Esophagus squamous epithelium (tissue), 5 donors: ENCODE results near the gene DGUOK. TPM values are rescaled to one million over a fixed set of nuclear protein-coding genes. Genes with fewer than 3 reads are reported as not detected.
"Not testable (repeated sequence)": the region's sequence is repeated elsewhere in the genome, so short reads cannot be mapped to it uniquely, and the experiment has no call there.

Experiments used
- DNase-seq: peaks from one replicate; lab custom pipeline; 2025; lab: John Stamatoyannopoulos, UW
- H3K27ac ChIP-seq, 4 donors: fragments of 200-600 bp; sonication (generic); one replicate each; pipeline ENCODE4 v1.5.1; 2016 to 2019; ENCODE audit warnings: mild to moderate bottlenecking in 1 of 4
- H3K27me3 ChIP-seq, 4 donors: fragments of 200-600 bp; sonication (generic); 1 replicate in 3 of 4; 2 replicates in 1 of 4; pipeline versions ENCODE4 v1.5.1 to v1.6.0; 2017 to 2021; ENCODE audit warnings: antibody characterized with exemption in 1 of 4
- H3K36me3 ChIP-seq, 3 donors: fragments of 200-600 bp; sonication (generic); one replicate each; pipeline ENCODE4 v1.5.1; 2016 to 2019
- H3K4me1 ChIP-seq, 3 donors: fragments of 200-600 bp; sonication (generic); one replicate each; pipeline ENCODE4 v1.5.1; 2017 to 2019
- H3K4me3 ChIP-seq, 4 donors: fragments of 200-600 bp; sonication (generic); 1 replicate in 3 of 4; 2 replicates in 1 of 4; pipeline ENCODE4 v1.5.1; 2016 to 2019; ENCODE audit warnings: mild to moderate bottlenecking in 2 of 4, moderate library complexity in 1 of 4
- H3K9me3 ChIP-seq, 3 donors: fragments of 200-600 bp; sonication (generic); one replicate each; pipeline ENCODE4 v1.5.1; 2016 to 2019
- CTCF ChIP-seq, 6 experiments: fragments of 450-650 bp in 4 of 6; fragments of 200-600 bp in 2 of 6; sonication (generic) in 2 of 6; IDR thresholded peaks; one replicate each; pipeline ENCODE4 v1.5.1; 2016 to 2019; ENCODE audit warnings: antibody characterized with exemption in 6 of 6, mild to moderate bottlenecking in 4 of 6, moderate library complexity in 4 of 6
- POLR2A ChIP-seq, 4 donors: fragments of 450-650 bp; IDR thresholded peaks; one replicate each; pipeline ENCODE4 v1.6.1; 2017; ENCODE audit warnings: antibody characterized with exemption in 4 of 4, mild to moderate bottlenecking in 4 of 4, moderate library complexity in 3 of 4
- WGBS, 2 donors: methylation state at CpG; one replicate each; pipeline ENCODE4 v1.1.5; 2018; 5-methylcytosine and 5-hydroxymethylcytosine counted together
- intact Hi-C: fragments of 100-400 bp; cut with DNase I; formaldehyde crosslinking; loops from one replicate; pipeline ENCODE4 v1.15.0; 2022
- total RNA-seq, 4 donors: library from RNA; depleted of rRNA; stranded (reverse); fragments of >200 nt; gene quantifications; one replicate each; pipeline ENCODE4 v1.1.0, GENCODE V29; 2016
- donor health status: DM: yes; HTN: yes; CAD: no.

DGUOK gene
- total RNA-seq, 4 donors from 2014 or later: 23.5 to 53.4 (median 40.2) TPM

- Histone ChIP-seq H3K4me1 (peaks cover 19 to 79% (median 32%) of the 10 kb centered on the region in 3 donors), H3K27ac (peak overlapping the region in 2 of 4 donors; percentile 82 to 88), H3K27me3 (no peaks in the 10 kb centered on the region), H3K4me3 (no peak overlapping the region), H3K36me3 (peaks cover 0 to 24% (median 0%) of the 10 kb centered on the region in 3 donors), H3K9me3 (no peaks in the 10 kb centered on the region)
- TF ChIP-seq POLR2A (IDR thresholded peaks at IDR 0.05) (no peak), CTCF (IDR thresholded peaks at IDR 0.05) (no peak)
- intact Hi-C loops: no loop called here
- no peak for DNase-seq
Measured at GRCh38 chr2:73937899-73938298, 11.2 kb downstream of the DGUOK start.

- WGBS, 2 donors: 58 to 72% methylated on average over 3 to 5 of the region's 5 CpGs
- intact Hi-C loops: no loop called here
- H3K27ac ChIP-seq: peak overlapping the region; percentile 34 to 88 (median 78)
- H3K9me3 ChIP-seq: no peaks in the 10 kb centered on the region
- DNase-seq: no peak
- peaks cover 0 to 25% (median 0%) of the 10 kb centered on the region in 3 donors for H3K36me3 ChIP-seq
- no peaks in the 10 kb centered on the region for H3K27me3 ChIP-seq
- peaks cover 19 to 71% (median 32%) of the 10 kb centered on the region in 3 donors for H3K4me1 ChIP-seq
- no peak overlapping the region for H3K4me3 ChIP-seq
- no peak for TF ChIP-seq POLR2A (IDR thresholded peaks at IDR 0.05)
- no peak for TF ChIP-seq CTCF (IDR thresholded peaks at IDR 0.05)
Measured at GRCh38 chr2:73938718-73939352, 12.2 kb downstream of the DGUOK start.

GRCh38 chr2:73939419-73939818 lies 12.7 kb downstream of the DGUOK start:
- H3K4me1 ChIP-seq: peaks cover 19 to 71% (median 32%) of the 10 kb centered on the region in 3 donors
- peak overlapping the region; percentile 73 to 88 (median 80) for H3K27ac ChIP-seq
- DNase-seq: no peak

GRCh38 chr2:73940066-73940465 lies 13.4 kb downstream of the DGUOK start:
- DNase-seq, H3K27me3 ChIP-seq, H3K4me3 ChIP-seq, H3K9me3 ChIP-seq, intact Hi-C loops: not testable (repeated sequence)
- peak overlapping the region; percentile 73 to 88 (median 80) for H3K27ac ChIP-seq
- WGBS, 2 donors: 50 to 64% methylated on average over 1 of the region's 1 CpG
- H3K36me3 ChIP-seq: peaks cover 0 to 33% (median under 1%) of the 10 kb centered on the region in 3 donors
- H3K4me1 ChIP-seq: peaks cover 19 to 66% (median 32%) of the 10 kb centered on the region in 3 donors

More at GRCh38 chr2:73939419-73939818, 12.7 kb downstream of the DGUOK start:
- Histone ChIP-seq H3K36me3 (peaks cover 0 to 31% (median 0%) of the 10 kb centered on the region in 3 donors), H3K27me3 (no peaks in the 10 kb centered on the region), H3K4me3 (no peak overlapping the region), H3K9me3 (no peaks in the 10 kb centered on the region)
- 21 to 57% methylated on average over 2 of the region's 2 CpGs for WGBS, 2 donors
- intact Hi-C loops: no loop called here
- TF ChIP-seq CTCF (IDR thresholded peaks at IDR 0.05) (peak in 1 of 6 experiments; percentile 15), POLR2A (IDR thresholded peaks at IDR 0.05) (no peak)

GRCh38 chr2:73942664-73943063 lies 16.0 kb downstream of the DGUOK start:
- intact Hi-C loops: no loop called here
- TF ChIP-seq POLR2A (IDR thresholded peaks at IDR 0.05) (no peak), CTCF (IDR thresholded peaks at IDR 0.05) (no peak)
- H3K27me3 ChIP-seq: no peaks in the 10 kb centered on the region
- no peak overlapping the region for H3K27ac ChIP-seq
- no peaks in the 10 kb centered on the region for H3K9me3 ChIP-seq
- DNase-seq: no peak
- 63 to 74% methylated on average over 2 of the region's 2 CpGs for WGBS, 2 donors
- peaks cover 16 to 40% (median 21%) of the 10 kb centered on the region in 3 donors for H3K4me1 ChIP-seq
- H3K36me3 ChIP-seq: peaks cover 4 to 59% (median 5%) of the 10 kb centered on the region in 3 donors
- no peak overlapping the region for H3K4me3 ChIP-seq
